Astrocyte (in vitro differentiated cells and primary cell): Measurements from ENCODE around the gene DMWD. TPM values are rescaled to one million over a fixed set of nuclear protein-coding genes. Genes with fewer than 3 reads are reported as not detected.

ENCODE experiments used
- DNase-seq: peaks from one replicate; pipeline ENCODE4 v3.0.0-alpha.2; 2010; ENCODE audit warnings: low read depth
- FAIRE-seq: peaks from 2 replicates; lab custom pipeline; 2011; peaks lifted over from hg19 to GRCh38; lab: Jason Lieb, UNC
- H2AFZ ChIP-seq: 2 replicates; pipeline ENCODE4 v1.6.0; 2012; ENCODE audit warnings: low read depth, low read length, inconsistent platforms
- H3K27ac ChIP-seq: 2 replicates; pipeline ENCODE4 v1.5.1; 2011; ENCODE audit warnings: low read depth, low read length, inconsistent platforms
- H3K27me3 ChIP-seq: 2 replicates; pipeline ENCODE4 v1.6.0; 2011; ENCODE audit warnings: low read length, inconsistent platforms; ENCODE audit not compliant: insufficient read depth
- H3K36me3 ChIP-seq: 2 replicates; pipeline ENCODE4 v1.5.1; 2011; ENCODE audit warnings: low read length, inconsistent platforms; ENCODE audit not compliant: insufficient read depth
- H3K4me1 ChIP-seq: 2 replicates; pipeline ENCODE4 v1.5.1; 2011; ENCODE audit warnings: low read length, inconsistent platforms; ENCODE audit not compliant: insufficient read depth
- H3K4me2 ChIP-seq: 2 replicates; pipeline ENCODE4 v1.6.0; 2012; ENCODE audit warnings: low read length, inconsistent platforms
- H3K4me3 ChIP-seq: 2 replicates; pipeline ENCODE4 v1.5.1; 2011; ENCODE audit warnings: low read depth, mild to moderate bottlenecking, low read length, inconsistent platforms; ENCODE audit not compliant: insufficient read depth
- H3K79me2 ChIP-seq: 2 replicates; pipeline ENCODE4 v1.6.0; 2012; ENCODE audit warnings: mild to moderate bottlenecking, low read length, inconsistent platforms; ENCODE audit not compliant: insufficient read depth
- H3K9ac ChIP-seq: 2 replicates; pipeline ENCODE4 v1.6.0; 2012; ENCODE audit warnings: mild to moderate bottlenecking, low read length, inconsistent platforms
- H3K9me3 ChIP-seq: 2 replicates; pipeline ENCODE4 v1.5.1; 2012; ENCODE audit warnings: low read depth, mild to moderate bottlenecking, low read length, inconsistent platforms; ENCODE audit not compliant: insufficient read depth
- H4K20me1 ChIP-seq: 2 replicates; pipeline ENCODE4 v1.6.0; 2012; ENCODE audit warnings: low read length, inconsistent platforms; ENCODE audit not compliant: insufficient read depth
- H3K27ac Mint-ChIP-seq: one replicate; pipeline ENCODE4 v1.8.0; 2021; ENCODE audit warnings: mild to moderate bottlenecking, mixed read lengths; ENCODE audit not compliant: unreplicated experiment
- H3K27me3 Mint-ChIP-seq: one replicate; pipeline ENCODE4 v1.8.0; 2021; ENCODE audit warnings: low read depth, mixed read lengths; ENCODE audit not compliant: unreplicated experiment
- H3K36me3 Mint-ChIP-seq: one replicate; pipeline ENCODE4 v1.8.0; 2021; ENCODE audit warnings: low read depth, mixed read lengths; ENCODE audit not compliant: unreplicated experiment
- H3K4me1 Mint-ChIP-seq: one replicate; pipeline ENCODE4 v1.8.0; 2021; ENCODE audit warnings: low read depth, mixed read lengths; ENCODE audit not compliant: unreplicated experiment
- H3K4me3 Mint-ChIP-seq: one replicate; pipeline ENCODE4 v1.8.0; 2021; ENCODE audit warnings: mild to moderate bottlenecking, moderate library complexity, mixed read lengths; ENCODE audit not compliant: unreplicated experiment
- H3K9me3 Mint-ChIP-seq: one replicate; pipeline ENCODE4 v1.8.0; 2021; ENCODE audit warnings: mild to moderate bottlenecking, mixed read lengths; ENCODE audit not compliant: unreplicated experiment
- CTCF ChIP-seq: IDR thresholded peaks from 2 replicates; pipeline ENCODE4 v1.5.1; 2011; ENCODE audit warnings: low read depth, mild to moderate bottlenecking, inconsistent platforms, low read length, moderate library complexity; ENCODE audit not compliant: insufficient read depth
- EZH2 ChIP-seq: IDR thresholded peaks from 2 replicates; pipeline ENCODE4 v1.6.1; 2012; ENCODE audit warnings: mild to moderate bottlenecking, low read length, inconsistent platforms; ENCODE audit not compliant: insufficient read depth
- total RNA-seq: library from RNA; stranded (reverse); gene quantifications from 2 replicates; pipeline ENCODE4 v1.2.1, GENCODE V29; 2021

DMWD gene
- total RNA-seq, 1 donor from 2014 or later = 69.0 TPM

DNA sequence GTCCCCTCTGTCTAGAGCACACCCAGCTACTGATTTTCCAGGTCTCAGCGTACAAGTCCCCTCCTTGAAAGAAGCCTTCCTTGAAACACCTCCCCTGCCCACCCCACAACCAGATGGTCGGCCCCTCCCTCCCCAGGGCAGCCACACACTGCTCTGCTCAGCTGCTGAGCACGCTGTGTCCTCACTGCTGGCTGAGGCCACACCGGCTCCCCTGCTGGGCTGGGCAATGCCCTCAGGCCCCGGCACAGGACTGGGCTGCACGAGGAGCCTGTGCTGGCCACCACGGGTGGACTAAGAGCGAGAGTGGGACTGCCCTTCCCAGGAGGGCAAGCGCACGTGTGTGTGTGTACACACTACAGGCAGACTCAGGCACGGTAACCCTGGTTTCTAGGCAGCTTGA lies 34.3 kb upstream of the DMWD start:
- H3K4me2 ChIP-seq = no peak overlapping the region
- H3K4me3 Mint-ChIP-seq = no peak overlapping the region
- TF ChIP-seq EZH2 (no peak), CTCF (no peak)
- peaks cover 25% of the 10 kb centered on the region for H3K36me3 Mint-ChIP-seq
- H3K9me3 Mint-ChIP-seq = no peaks in the 10 kb centered on the region
- peaks cover 40% of the 10 kb centered on the region for H3K36me3 ChIP-seq
- no peak overlapping the region for H3K27ac ChIP-seq
- DNase-seq = no peak
- FAIRE-seq = no peak
- H3K79me2 ChIP-seq = no peaks in the 10 kb centered on the region
- H3K27ac Mint-ChIP-seq = no peak overlapping the region
- H3K4me1 ChIP-seq = no peaks in the 10 kb centered on the region
- H3K27me3 Mint-ChIP-seq = no peaks in the 10 kb centered on the region
- no peak overlapping the region for H3K4me3 ChIP-seq
- no peaks in the 10 kb centered on the region for H3K4me1 Mint-ChIP-seq
- H3K9ac ChIP-seq = no peak overlapping the region
- peaks cover 15% of the 10 kb centered on the region for H4K20me1 ChIP-seq
- no peak overlapping the region for H2AFZ ChIP-seq
- H3K9me3 ChIP-seq = no peaks in the 10 kb centered on the region
- H3K27me3 ChIP-seq = no peaks in the 10 kb centered on the region

DNA sequence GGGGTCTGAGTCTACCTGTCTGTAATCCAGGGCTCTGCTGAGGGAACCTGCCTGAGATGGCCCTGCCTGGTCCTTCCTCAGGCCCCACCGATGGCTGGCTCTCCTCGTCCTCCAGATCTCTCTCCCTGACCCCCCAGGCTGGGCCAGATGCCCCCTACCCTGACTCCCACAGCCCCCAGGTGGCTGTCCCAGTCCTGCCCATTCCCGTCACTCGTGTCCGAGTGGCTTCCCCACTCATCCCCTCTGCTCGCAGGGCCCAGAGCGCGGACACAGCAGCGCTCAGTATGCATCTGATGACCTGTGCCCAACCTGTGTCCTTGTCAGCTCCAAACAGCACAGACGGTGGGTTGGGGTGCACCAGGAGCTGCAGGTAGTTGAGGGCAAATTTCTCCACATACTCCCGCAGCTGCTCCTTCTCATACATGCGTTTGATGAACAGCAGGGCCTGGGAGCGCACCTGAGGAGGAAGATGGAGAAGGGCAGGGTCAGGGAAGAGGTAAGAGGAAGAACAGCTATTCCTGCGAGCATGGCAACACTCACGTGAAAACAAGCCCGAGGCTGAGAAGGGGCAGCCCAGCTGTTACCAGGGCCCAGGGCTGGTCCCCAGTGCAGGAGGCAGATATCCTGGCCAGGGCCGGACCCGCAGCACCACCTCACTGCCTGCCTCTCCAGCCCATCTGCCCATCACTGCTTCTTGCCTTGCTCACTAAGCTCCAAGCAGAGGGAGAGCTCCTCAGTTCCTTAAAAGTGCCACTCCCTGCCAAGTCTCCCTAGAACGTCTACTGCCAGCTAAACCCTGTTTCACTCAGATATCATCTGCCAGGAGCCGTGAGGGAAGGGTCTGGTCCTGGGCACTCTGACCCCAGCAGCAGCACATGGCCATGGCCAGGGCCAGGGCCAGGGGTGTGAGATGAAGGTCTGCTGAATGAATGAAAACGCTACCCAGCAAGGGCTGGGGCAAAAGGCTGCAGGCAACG lies 33.6 kb upstream of the DMWD start:
- H4K20me1 ChIP-seq = peaks cover 8% of the 10 kb centered on the region
- no peak overlapping the region for H3K27ac ChIP-seq
- H3K4me1 ChIP-seq = no peaks in the 10 kb centered on the region
- H3K36me3 ChIP-seq = peaks cover 33% of the 10 kb centered on the region
- H3K9ac ChIP-seq = no peak overlapping the region
- Mint-ChIP-seq H3K27me3 (no peaks in the 10 kb centered on the region), H3K9me3 (no peaks in the 10 kb centered on the region), H3K27ac (no peak overlapping the region), H3K4me3 (no peak overlapping the region), H3K36me3 (peaks cover 23% of the 10 kb centered on the region), H3K4me1 (no peaks in the 10 kb centered on the region)
- no peaks in the 10 kb centered on the region for H3K9me3 ChIP-seq
- no peaks in the 10 kb centered on the region for H3K27me3 ChIP-seq
- H3K4me2 ChIP-seq = no peak overlapping the region
- DNase-seq (no peak), FAIRE-seq (no peak)
- H3K4me3 ChIP-seq = no peak overlapping the region
- TF ChIP-seq EZH2 = no peak
- TF ChIP-seq CTCF = no peak
- no peak overlapping the region for H2AFZ ChIP-seq
- H3K79me2 ChIP-seq = no peaks in the 10 kb centered on the region

GRCh38 chr19:45825263-45825605 lies 32.6 kb upstream of the DMWD start:
- FAIRE-seq = no peak

More at GRCh38 chr19:45825263-45825605, 32.6 kb upstream of the DMWD start:
- peaks cover 35% of the 10 kb centered on the region for H3K36me3 ChIP-seq
- DNase-seq = no peak
- H3K4me3 Mint-ChIP-seq = no peak overlapping the region
- H3K4me3 ChIP-seq = no peak overlapping the region
- H3K27ac Mint-ChIP-seq = no peak overlapping the region
- H3K27ac ChIP-seq = no peak overlapping the region
- no peak for TF ChIP-seq EZH2
- no peak for TF ChIP-seq CTCF
- no peaks in the 10 kb centered on the region for H3K4me1 Mint-ChIP-seq
- no peaks in the 10 kb centered on the region for H3K79me2 ChIP-seq
- peaks cover 24% of the 10 kb centered on the region for H3K36me3 Mint-ChIP-seq
- no peaks in the 10 kb centered on the region for H3K9me3 ChIP-seq
- peaks cover 6% of the 10 kb centered on the region for H4K20me1 ChIP-seq
- H3K9me3 Mint-ChIP-seq = no peaks in the 10 kb centered on the region
- H3K4me1 ChIP-seq = no peaks in the 10 kb centered on the region
- H3K4me2 ChIP-seq = no peak overlapping the region
- H3K9ac ChIP-seq = no peak overlapping the region
- no peaks in the 10 kb centered on the region for H3K27me3 ChIP-seq
- no peak overlapping the region for H2AFZ ChIP-seq
- H3K27me3 Mint-ChIP-seq = no peaks in the 10 kb centered on the region
